HG02642 (cell line): Measurements from ENCODE around the gene ABHD6.
A peak's percentile ranks its signal among the peaks of the same experiment; 100 is the strongest.
"Not testable (repeated sequence)": the region's sequence is repeated elsewhere in the genome, so short reads cannot be mapped to it uniquely, and the experiment has no call there.

ENCODE experiments used
- ATAC-seq: cut with Tn5 transposase; IDR thresholded peaks from one replicate; pipeline ENCODE4 v1.9.1; 2021; ENCODE audit warnings: mild to moderate bottlenecking; ENCODE audit not compliant: unreplicated experiment, poor library complexity

Gene ABHD6, protein sequence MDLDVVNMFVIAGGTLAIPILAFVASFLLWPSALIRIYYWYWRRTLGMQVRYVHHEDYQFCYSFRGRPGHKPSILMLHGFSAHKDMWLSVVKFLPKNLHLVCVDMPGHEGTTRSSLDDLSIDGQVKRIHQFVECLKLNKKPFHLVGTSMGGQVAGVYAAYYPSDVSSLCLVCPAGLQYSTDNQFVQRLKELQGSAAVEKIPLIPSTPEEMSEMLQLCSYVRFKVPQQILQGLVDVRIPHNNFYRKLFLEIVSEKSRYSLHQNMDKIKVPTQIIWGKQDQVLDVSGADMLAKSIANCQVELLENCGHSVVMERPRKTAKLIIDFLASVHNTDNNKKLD

DNA sequence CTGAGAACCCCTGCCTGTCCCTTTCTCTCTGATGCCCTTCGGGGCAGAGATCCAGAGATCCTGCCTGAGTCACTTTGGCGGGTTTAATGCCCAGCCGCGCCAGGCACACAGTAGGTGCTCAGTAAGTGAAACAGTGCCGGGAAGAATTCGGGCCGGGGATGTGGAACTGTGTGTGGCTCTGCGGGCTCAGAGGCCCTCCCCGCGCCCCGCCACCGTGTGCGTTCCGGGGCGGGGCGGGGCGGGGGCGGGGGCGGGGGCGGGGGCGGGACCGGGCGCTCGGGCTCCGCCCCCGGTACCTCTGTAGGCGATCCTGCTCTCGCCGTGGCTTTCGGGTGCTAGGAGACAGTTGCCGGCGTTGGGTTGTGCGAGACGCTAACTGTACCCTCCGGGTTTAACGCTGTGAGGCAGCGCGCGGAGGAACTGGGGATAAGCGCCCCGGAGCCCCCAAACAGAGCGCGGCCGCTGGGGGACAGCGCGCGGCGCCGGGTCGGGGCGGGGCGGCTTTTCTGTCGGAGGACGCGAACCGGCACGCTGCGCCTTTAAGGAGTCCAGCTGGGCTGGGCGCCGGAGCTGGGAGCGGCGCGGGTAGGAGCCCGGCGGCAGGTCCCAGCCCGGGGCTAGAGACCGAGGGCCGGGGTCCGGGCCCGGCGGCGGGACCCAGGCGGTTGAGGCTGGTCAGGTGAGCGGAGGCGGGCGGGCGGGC lies at the start of gene ABHD6:
ABHD6 (plus strand) TSS at position 555 of the 703 bp plus-strand sequence. CDS start 18,795 bp downstream, outside the sequence.
- ATAC-seq, result peak; percentile 82

DNA sequence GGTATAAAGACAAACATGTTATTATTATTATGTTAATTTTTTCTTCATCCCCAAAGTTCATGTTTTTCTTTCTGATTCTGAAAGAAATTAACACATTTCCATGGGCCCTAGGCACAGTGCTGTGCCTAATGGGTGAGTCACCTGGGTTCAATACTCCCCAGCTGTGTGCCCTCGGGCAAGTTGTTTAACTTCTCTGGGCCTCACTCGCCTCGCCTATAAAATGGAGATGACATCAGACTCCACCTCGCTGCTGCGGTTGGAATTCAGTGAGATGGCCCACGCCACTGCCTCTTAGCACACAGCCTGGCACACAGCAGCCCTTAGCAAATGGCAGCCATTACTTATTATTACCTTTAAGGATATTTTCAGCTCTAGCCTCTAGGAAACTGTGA lies 49.4 kb upstream of the ABHD6 start:
- ATAC-seq, result no peak

DNA sequence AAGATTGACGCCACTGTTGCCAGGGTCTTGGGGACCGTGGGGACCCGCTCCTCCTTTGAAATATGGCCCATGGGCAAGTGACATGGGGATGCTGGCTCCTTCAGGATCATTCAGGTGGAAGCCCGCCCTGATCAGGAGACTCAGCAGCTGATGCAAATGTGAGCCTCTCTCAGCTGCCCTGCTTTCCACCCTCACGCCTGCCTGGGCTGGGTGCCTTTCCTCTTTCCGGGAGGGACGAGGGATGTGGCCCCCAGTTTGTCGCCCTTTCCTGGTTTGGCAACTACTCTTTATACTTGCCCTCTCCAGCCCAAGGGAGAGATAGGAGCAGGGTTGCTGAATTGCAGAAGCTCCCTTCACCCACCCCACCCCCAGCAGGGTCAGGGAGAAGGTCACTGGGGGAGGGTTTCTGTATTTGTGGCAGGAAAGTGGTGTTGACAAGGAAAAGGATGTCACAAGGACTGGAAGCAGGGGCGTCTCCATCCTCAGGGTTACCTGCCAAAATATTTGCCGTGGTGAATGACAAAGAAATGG lies 48.6 kb upstream of the ABHD6 start:
- no peak for ATAC-seq

DNA sequence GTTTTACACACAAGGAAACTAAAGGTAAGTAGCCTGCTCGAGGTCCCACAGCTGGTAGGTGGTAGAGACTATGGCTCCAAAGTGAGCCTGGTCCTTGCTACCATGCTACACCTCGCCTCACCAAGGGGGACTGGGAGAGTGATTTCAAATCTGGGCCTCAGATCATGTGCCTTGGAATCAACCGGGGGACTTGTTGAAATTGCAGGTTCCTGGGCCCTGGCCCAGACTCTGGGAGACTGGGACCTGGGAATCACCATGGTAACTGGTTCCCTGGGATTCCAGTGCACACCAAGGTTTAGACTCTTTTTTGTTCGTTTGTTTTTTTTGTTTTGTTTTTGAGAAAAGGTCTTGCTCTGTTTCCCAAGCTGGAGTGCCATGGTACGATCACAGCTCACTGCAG lies 47.9 kb upstream of the ABHD6 start:
- ATAC-seq, result no peak

DNA sequence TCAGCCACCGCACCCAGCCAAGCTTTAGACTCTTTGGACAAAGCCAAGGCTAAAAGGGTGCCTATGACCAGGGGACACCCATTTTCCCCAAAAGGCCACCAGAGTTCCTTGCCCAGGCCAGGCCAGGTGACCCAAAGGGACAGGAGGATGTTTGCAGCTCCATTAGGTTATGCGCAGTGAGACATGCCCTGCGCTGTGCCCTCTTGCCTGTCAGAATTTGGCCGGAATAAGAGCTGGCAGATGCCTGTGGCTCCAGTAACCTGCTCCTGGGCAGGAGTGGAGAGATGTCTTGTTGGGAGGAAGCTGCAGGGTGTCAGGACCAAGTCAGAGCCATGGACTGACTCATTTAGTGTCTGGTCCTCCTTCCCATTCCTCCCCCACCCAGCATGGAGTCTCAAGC lies 47.3 kb upstream of the ABHD6 start:
- ATAC-seq, result no peak

DNA sequence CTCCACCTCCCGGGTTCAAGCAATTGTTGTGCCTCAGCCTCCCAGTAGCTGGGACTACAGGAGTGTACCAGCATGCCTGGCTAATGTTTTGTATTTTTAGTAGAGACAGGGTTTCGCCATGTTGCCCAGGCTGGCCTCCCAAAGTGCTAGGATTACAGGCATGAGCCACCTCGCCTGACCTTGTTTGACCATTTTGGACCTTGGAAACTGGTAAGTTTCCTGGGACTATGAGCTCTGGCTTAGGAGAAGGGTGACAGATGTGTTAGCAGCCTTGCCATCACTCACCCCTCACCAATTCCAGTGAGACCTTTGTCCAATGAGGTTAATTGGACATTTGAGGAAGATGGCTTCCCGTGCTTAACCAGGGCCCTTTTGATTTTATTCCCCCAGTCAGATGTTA lies 46.7 kb upstream of the ABHD6 start:
- ATAC-seq, result no peak

DNA sequence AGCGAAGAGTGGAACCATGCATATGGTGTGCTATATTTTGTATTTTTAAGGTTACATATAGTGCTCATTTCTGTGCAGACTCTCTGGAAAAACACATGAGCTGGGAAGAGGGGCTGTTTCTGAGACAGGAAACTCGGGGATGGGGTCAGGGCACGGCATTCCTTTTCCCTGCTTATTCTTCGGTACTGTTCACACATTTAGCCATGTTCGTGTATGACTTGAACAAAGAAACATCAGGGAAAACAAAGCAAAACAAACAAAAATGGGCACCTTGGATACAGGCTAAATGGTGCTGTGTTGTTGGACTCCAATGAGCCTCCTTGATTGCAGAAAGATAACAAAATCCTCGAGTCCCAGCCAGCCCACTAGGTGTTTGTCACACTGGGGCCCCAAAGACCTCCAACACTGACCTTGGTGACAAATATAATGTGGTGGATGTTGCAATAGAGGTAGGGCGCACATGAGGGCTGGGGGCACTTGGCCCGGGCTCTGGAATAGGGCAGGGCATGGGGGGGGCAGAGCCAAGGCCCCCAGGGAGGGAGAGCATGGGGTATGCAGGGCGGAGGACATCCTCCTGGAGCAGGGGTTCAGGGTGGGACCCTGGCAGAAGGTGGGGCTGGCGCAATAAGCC lies 46.1 kb upstream of the ABHD6 start:
- ATAC-seq, result no peak

DNA sequence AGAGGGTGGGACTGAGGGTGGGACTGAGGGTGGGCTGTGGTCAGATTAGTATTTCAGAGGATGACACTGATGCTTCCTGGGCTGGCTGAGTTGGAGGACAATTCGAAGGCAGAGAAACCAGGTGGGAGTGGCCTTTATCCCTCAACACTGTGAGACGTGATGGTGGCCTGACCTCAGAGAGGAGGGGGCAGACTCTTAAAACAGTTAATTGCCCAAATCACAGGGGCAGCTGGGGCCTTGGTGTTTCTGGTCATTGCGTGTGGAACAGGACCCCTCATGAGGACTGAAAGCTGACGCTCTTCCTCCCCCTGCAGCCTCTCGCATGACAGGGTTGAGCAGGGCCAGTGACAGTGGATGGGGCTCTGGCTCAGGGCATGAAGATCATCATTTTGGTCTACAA lies 45.5 kb upstream of the ABHD6 start:
- no peak for ATAC-seq

DNA sequence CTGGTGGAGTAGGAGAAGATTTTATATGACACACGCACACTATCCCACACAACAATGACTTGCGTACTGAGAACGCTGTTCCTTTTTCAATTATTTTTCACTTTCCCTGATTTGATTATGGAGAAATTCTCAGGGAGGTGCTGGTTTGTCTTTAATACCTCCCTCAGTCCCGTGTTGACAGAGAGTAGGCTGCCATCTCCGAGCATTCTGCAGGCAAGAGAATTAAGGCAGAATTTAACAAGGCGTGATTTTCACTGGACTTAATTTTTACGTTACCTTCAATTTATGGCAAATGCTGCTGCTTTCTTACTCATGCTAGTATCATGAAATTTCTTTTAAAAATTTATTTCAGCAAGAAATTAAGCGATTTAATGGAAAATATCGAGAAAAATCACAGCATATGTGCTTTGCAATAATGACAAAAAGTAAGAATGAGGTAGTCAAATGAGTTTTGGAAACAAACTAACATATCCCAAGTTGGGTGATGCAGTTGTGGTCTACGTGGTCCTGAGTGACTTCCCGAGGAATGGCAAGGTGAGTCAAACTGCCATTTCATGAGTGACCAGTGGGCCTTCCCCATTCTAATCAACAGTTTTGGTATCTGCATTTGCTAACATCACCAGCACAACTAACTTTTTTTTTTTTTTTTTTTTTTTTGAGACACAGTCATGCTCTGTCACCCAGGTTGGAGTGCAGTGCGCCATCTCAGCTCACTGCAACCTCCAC lies 43.7 kb upstream of the ABHD6 start:
- ATAC-seq, result no peak

DNA sequence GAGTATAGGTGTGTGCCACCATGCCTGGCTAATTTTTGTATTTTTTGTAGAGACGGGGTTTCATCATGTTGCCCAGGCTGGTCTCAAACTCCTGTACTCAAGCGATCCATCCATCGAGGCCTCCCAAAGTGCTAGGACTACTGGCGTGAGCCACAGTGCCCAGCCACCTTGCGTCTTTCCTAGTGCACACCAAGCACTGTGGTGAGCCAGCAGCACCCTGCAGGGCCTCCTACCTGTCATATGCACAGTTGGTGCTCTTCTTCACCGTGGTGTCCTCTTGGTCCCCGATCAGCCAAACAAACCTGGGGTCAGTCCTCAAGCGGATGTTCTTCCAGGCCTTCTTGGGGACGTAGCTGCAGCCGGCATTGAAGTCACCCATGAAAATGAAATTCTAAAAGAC lies 40.0 kb upstream of the ABHD6 start:
- ATAC-seq, result no peak

DNA sequence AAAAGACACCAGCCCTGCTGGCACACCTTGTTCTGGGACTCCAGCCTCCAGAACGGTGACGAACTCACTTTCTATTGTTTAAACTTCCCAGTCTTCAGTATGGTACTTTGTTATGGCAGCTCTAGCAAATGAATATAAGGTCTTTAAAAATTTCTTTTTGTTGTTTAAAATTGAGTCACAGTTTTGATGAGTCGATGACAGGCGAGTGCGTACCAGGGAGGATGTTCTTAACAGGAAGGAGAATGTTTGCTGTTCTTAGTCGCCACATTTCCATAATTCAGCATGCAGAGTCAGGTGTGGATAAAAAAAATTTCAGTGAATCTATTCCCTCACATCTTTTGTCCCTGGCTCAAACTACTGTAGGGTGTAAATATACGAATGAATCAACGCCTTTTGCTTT lies 39.2 kb upstream of the ABHD6 start:
- no peak for ATAC-seq

DNA sequence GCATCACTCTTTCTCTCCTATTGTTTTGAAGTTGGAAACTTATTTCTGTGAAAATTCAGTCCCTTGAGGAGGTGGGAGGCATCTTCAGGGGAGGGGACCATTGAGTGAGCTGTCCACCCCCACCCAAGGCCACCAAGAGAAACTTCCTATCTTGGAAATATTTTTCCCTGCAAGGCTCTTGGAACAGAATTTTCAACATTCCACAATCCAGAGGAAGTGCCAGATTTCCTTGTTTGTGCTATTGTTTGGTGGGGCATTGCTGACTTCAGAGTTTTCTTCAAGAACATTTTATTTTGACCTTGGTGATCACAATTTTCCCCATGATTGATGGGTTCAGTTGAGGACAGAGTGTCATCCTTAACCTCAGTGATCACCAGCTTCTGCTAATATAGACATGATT lies 38.8 kb upstream of the ABHD6 start:
- no peak for ATAC-seq

DNA sequence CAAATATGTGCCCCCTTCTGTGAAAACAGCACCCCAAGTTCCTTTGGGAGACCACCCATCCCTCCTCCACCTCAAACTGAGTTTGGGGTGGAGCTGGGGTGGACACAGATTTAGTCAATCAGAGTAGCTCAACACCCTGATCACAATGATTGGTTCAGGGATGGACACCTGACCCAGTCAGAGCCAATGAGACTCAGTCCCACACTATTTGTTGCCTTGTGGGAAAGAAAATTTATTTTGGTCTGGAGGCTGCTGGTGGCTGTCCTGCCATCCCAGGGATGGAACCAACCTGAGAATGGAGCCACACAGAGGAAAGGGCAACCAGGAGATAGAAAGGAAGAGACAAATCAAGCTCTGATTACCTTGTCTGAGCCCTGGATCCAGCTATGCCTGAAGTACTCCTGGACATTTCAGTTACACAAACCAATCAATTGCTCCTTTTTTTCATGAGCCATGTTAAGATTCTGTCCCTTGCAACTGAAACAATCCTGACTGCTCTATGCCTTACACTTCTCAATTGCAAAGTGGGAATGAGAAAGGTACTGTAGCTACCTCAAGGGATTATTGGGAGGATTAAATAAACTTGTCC lies 37.4 kb upstream of the ABHD6 start:
- ATAC-seq, result no peak

DNA sequence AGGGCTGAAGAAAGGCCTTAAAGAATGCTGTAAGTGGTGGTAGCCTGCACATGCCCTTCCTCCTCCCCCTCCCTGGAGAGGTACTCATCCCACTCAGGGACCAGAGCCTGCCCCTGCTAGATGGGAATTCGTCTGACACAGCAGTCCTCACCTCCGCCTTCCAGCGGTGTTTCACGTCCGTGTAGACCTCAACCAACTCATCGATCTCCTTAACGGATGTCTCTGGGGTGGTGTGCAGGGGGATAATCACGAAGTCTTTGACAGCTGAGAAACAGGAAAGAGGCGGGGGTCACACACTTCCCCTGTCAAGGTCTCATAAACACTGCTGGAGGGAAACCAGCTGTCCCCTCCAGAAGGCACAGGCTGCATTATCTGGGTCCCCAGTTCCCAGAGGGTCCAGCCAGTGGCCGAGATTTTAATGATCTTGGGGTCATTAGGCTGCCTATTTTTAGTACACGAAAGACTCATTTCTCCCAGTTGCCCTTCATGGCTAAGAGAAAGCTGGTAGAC lies 36.7 kb upstream of the ABHD6 start:
- no peak for ATAC-seq

DNA sequence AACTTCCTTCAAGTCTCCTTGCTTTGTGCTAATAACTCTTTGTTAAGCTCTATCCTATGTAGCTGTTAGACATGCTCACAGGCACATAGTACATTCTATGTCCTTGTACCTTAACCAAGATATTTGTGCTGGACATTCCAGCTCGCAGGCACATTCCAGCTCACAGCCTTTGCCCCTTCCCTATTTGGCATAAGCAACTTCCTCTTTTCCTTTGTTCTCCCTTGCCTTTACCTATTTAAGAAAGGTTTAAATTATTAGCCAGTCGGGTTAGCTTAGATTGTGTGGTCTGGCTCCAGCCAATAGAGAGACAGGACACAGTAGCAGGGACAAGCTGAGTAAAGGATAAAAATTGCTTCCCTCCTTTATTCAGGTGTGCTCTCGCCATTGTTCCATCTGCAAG lies 36.1 kb upstream of the ABHD6 start:
- ATAC-seq, result not testable (repeated sequence)

DNA sequence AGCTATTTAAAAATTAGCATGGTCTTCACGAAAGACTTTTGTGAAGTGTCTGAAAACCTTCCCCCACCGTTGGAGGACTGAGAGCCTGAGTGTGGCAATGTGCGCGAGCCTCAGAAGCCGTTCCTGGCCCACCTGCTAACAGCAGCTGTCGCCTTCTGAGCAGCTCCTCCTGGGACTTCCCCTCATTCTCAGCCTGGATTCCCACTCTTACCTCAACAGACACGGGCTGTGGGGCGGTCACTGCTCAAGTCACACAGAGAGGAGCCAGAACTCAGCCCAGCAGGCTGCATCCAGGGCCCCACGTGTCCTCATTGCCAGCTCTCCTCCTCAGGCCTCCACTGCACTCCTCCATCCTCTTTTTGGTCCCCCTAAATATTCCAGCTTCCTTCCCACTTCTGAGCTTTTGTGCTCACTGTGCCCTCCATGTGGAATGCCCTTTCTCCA lies 34.7 kb upstream of the ABHD6 start:
- peak; percentile 77 for ATAC-seq

DNA sequence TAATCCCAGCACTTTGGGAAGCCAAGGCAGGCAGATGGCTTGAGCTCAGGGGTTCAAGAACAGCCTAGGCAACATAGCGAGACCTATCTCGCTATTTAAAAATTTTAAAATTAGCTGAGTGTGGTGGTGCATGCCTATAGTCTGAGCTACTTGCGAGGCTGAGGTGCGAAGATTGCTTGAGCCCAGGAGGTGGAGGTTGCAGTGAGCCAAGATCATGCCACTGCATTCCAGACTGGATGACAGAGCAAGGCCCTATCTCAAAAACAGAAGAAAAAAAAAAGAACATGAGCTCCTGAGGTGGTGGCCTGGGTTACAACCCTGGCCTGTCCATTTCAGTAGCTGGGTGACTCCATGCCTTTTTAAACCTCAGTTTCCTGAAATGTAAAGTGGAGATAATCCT lies 34.1 kb upstream of the ABHD6 start:
- no peak for ATAC-seq

DNA sequence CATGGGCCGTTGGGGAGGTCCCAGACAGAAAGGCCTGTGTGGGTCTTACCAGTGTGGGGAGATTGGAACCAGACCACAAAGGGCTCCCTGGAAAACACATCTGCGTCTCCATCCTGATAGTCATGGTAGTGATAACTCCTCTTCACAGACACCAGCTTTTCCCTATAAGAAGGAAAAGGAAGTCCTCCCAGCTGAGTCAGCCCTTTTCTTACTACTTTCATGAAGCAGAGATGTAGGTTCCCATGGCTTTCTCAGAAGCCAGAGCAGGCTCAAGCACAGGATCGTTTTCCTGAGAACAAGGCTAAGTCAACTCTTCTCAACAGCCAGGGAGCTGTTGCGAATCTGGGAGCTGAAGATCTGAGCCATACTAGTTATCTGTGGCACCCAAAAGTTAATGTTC lies 32.9 kb upstream of the ABHD6 start:
- ATAC-seq, result no peak

DNA sequence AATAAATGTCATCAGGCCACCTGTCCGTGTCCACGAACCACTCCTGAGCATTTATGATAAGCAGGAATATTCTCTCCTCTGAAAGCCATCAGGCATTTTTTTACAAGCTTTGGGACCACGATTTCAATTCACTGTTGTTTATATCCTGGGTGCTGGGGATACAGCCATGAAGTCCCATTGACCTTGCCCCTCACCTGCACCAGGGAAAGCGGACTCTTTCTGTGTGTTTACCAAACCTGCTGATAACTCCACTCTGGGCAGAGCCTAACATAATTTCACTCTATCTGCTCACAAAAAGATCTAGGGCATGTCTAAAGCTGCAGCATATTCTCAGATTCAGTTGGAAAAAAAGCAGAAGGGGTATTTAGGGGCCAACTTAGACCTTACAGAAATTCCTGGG lies 31.6 kb upstream of the ABHD6 start:
- ATAC-seq, result no peak

DNA sequence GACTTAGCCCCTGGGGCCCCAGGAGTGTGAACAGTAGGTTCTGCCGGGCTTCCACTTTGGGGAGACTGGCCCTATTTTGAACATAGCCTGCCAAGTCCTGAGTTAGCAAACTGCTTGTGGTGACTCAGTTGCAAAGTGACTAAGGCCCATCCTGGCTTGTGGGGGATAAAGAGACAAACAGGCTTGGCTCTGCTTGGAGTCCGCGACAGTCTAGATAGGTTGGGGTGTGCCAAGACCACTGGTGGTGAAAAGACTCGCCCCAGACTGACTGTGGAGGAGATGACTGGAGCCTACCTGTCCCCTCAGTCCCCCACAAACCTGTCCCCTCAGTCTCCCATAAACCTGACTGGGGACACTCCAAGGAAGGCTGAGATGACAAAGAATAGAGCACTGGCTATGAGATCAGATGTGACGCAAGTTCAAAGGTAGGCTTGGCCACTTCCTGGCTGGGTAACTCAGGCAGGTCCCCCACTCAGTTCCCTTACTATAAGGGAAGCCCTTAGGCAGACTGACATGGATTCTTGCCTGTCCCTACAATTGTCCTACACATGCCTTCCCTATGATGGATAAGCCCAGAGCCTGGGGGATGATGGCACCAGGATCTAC lies 31.1 kb upstream of the ABHD6 start:
- ATAC-seq, result no peak
